H1 (cell line): ENCODE results near the gene FGD5.

ENCODE experiments used
- ASH2L ChIP-seq: fragments of 200-600, 300-600 bp; sonication (generic); IDR thresholded peaks from one replicate; pipeline ENCODE4 v1.7.1; 2017; ENCODE audit warnings: low read length
- CEBPB ChIP-seq: IDR thresholded peaks from 2 replicates; pipeline ENCODE4 v1.6.1; 2012; ENCODE audit warnings: low read depth, low read length
- CTCF ChIP-seq, 3 experiments: IDR thresholded peaks; 1 replicate in 2 of 3; 2 replicates in 1 of 3; pipeline versions ENCODE4 v1.5.1 to v1.6.1; 2011; ENCODE audit warnings: low read length in 3 of 3, mild to moderate bottlenecking in 3 of 3, inconsistent platforms in 2 of 3, low read depth in 1 of 3, moderate library complexity in 1 of 3; ENCODE audit not compliant: insufficient read depth in 1 of 3; ENCODE audit errors: control extremely low read depth in 1 of 3
- EGR1 ChIP-seq: IDR thresholded peaks from 2 replicates; pipeline ENCODE4 v1.6.1; 2011; ENCODE audit warnings: low read depth, low read length, borderline replicate concordance
- EZH2 ChIP-seq: fragments of 200-600 bp; sonication (generic); IDR thresholded peaks from 2 replicates; pipeline ENCODE4 v1.7.1; 2012; ENCODE audit warnings: low read depth, mild to moderate bottlenecking, moderate library complexity, low read length, inconsistent platforms; ENCODE audit not compliant: severe bottlenecking
- HDAC2 ChIP-seq, 2 experiments: fragments of 300-600 bp in 1 of 2; sonication (generic) in 1 of 2; IDR thresholded peaks; 2 replicates each; pipeline ENCODE4 v1.6.1; 2011 to 2012; ENCODE audit warnings: low read depth in 2 of 2, low read length in 2 of 2, mild to moderate bottlenecking in 2 of 2, moderate library complexity in 2 of 2, borderline replicate concordance in 1 of 2, inconsistent platforms in 1 of 2
- POLR2A ChIP-seq, 2 experiments: IDR thresholded peaks; 1 replicate in 1 of 2; 2 replicates in 1 of 2; pipeline ENCODE4 v1.6.1; 2011; ENCODE audit warnings: low read depth in 2 of 2, low read length in 2 of 2, mild to moderate bottlenecking in 2 of 2; ENCODE audit errors: control extremely low read depth in 1 of 2
- POLR2AphosphoS5 ChIP-seq: IDR thresholded peaks from 2 replicates; pipeline ENCODE4 v1.6.1; 2011; ENCODE audit warnings: low read depth, low read length
- TCF12 ChIP-seq: IDR thresholded peaks from 2 replicates; pipeline ENCODE4 v1.6.1; 2011; ENCODE audit warnings: low read depth, mild to moderate bottlenecking, low read length
- TEAD4 ChIP-seq: IDR thresholded peaks from 2 replicates; pipeline ENCODE4 v1.6.1; 2012; ENCODE audit warnings: low read depth, low read length, inconsistent platforms, mixed read lengths
- YY1 ChIP-seq: IDR thresholded peaks from 2 replicates; pipeline ENCODE4 v1.6.1; 2011; ENCODE audit warnings: low read depth, mild to moderate bottlenecking, low read length

GRCh38 chr3:14905055-14905657, 86.4 kb downstream of the FGD5 start:
- TF ChIP-seq CTCF (IDR thresholded peaks at IDR 0.05; ENCODE audit: control extremely low read depth in 1 of 3, insufficient read depth in 1 of 3, low read depth in 1 of 3, low read length in 3 of 3) (no peak), HDAC2 (IDR thresholded peaks at IDR 0.05; ENCODE audit: borderline replicate concordance in 1 of 2, low read depth in 2 of 2, low read length in 2 of 2) (no peak), EZH2 (no peak), POLR2AphosphoS5 (no peak), YY1 (no peak), TCF12 (no peak), TEAD4 (no peak), ASH2L (no peak), POLR2A (IDR thresholded peaks at IDR 0.05; ENCODE audit: control extremely low read depth in 1 of 2, low read depth in 2 of 2, low read length in 2 of 2) (no peak), EGR1 (no peak), CEBPB (no peak)
